Endothelial cell of umbilical vein (primary cell): ENCODE results near the gene PTPRE.

Source experiments
- CTCF ChIP-seq, 2 donors: IDR thresholded peaks; 1 replicate in 1 of 2; 2 replicates in 1 of 2; pipeline ENCODE4 v1.5.1; 2011; ENCODE audit warnings: low read length in 2 of 2, mild to moderate bottlenecking in 2 of 2, moderate library complexity in 2 of 2, control low read depth in 1 of 2, inconsistent platforms in 1 of 2, low read depth in 1 of 2; ENCODE audit not compliant: insufficient read depth in 1 of 2; ENCODE audit errors: extremely low read depth in 1 of 2
- EZH2 ChIP-seq: IDR thresholded peaks from 2 replicates; pipeline ENCODE4 v1.6.1; 2012; ENCODE audit warnings: borderline replicate concordance, low read depth, mild to moderate bottlenecking, moderate library complexity, low read length, inconsistent platforms; ENCODE audit not compliant: severe bottlenecking
- TF ChIP-seq, protein P1 (sequence below): IDR thresholded peaks from 2 replicates; pipeline ENCODE4 v1.6.1; 2011; ENCODE audit not compliant: insufficient read depth, insufficient read length

DNA sequence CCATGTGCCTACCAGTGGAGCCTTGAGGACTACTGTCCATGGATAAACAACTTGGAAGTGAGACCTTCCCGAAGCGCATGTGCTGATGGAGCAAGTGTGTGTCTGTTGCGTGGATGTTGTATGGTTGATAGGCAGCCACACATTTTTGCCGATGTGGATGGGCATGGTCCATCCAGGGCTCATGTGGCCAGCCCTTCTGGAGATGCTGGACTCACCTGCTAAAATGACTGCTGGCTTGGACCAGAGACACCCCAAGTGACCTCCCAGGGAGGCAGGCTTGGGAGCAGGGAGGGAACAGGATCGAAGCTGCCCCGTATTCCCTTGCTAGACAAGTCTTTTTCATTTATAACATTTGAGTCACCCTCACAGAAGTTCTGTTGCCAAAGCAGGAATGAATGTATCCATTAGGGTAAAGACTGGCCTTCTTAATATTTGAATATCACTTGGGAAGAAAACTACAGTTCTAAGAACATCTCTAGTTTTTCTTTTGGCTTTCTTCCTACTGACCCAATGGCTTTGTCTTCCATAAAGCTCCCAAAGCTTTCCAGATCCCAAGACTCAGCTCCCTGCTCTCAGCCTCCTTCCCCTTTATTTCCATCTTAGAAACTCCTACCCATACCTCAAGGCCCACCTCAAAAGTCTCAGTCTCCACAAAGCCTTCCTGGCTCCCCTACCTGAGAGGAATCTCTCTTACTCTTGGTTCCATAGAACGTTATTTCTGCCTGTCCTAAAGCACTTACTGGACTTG lies 3.0 kb downstream of the PTPRE start:
- TF ChIP-seq, protein P1, sequence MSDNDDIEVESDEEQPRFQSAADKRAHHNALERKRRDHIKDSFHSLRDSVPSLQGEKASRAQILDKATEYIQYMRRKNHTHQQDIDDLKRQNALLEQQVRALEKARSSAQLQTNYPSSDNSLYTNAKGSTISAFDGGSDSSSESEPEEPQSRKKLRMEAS, result no peak
- TF ChIP-seq EZH2 (no peak), CTCF (IDR thresholded peaks at IDR 0.05; ENCODE audit: extremely low read depth in 1 of 2, insufficient read depth in 1 of 2, low read depth in 1 of 2, low read length in 2 of 2) (no peak)
